ENCODE measurements around the gene ILDR2. TPM values are rescaled to one million over a fixed set of nuclear protein-coding genes. Genes with fewer than 3 reads are reported as not detected.

Gene ILDR2
- total RNA-seq, 1 donor from 2014 or later, result 3.6 TPM

DNA sequence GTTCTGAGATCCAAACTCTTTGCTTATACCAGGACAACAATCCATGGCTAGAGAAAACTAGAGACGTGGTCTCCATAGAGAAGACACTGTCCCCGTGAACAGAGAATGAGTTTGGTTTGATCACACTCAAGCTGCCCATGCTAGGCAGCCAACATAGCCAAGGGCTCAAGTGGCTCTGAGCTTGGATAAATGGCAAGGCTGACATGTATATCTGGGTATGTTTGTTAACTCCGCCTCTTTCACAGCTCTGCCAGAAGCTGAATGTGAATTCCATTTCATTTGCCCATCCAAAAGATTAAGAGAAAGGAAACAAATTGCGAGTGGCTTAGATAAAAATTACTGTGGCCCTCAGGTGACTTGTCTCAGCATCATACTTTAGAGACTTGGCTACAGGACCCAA, 38.0 kb downstream of the ILDR2 start:
- Histone ChIP-seq H3K4me1 (peaks cover 16% of the 10 kb centered on the region), H3K27me3 (ENCODE audit: low read depth) (peaks cover 12% of the 10 kb centered on the region), H3K36me3 (no peaks in the 10 kb centered on the region), H3K9me3 (replicated peaks) (no peaks in the 10 kb centered on the region), H3K4me3 (no peak overlapping the region), H3K27ac (replicated peaks) (peak overlapping the region; percentile 48)
- intact Hi-C loops (cut with micrococcal nuclease), result no loop called here
- DNase-seq, result no peak
- TF ChIP-seq, protein P1, sequence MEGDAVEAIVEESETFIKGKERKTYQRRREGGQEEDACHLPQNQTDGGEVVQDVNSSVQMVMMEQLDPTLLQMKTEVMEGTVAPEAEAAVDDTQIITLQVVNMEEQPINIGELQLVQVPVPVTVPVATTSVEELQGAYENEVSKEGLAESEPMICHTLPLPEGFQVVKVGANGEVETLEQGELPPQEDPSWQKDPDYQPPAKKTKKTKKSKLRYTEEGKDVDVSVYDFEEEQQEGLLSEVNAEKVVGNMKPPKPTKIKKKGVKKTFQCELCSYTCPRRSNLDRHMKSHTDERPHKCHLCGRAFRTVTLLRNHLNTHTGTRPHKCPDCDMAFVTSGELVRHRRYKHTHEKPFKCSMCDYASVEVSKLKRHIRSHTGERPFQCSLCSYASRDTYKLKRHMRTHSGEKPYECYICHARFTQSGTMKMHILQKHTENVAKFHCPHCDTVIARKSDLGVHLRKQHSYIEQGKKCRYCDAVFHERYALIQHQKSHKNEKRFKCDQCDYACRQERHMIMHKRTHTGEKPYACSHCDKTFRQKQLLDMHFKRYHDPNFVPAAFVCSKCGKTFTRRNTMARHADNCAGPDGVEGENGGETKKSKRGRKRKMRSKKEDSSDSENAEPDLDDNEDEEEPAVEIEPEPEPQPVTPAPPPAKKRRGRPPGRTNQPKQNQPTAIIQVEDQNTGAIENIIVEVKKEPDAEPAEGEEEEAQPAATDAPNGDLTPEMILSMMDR (IDR thresholded peaks at IDR 0.05; ENCODE audit: borderline replicate concordance), result no peak

DNA sequence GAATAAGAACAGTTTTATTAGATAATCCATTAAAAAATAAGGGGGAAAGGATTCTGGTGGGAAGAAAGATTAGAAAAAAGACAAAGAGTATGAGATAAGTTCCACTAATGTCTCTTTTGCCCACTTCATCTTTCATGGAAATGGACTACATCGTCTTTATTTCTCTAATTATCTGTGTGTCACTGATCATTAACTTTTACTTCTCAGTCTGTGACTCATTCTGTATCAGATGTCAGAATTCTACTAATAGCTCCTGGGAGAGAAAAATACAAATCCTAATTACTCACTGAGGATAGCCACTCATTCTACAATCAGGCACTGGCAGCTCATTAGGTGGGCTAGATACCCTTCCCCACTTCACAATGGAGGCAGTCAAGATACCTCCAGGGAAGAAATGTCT, 41.7 kb downstream of the ILDR2 start:
- H3K27me3 ChIP-seq (ENCODE audit: low read depth), result peaks cover 17% of the 10 kb centered on the region
- TF ChIP-seq, protein P1 (IDR thresholded peaks at IDR 0.05; ENCODE audit: borderline replicate concordance), result no peak
- intact Hi-C loops (cut with micrococcal nuclease), result no loop called here
- no peaks in the 10 kb centered on the region for H3K36me3 ChIP-seq
- peaks cover 16% of the 10 kb centered on the region for H3K4me1 ChIP-seq
- no peak overlapping the region for H3K27ac ChIP-seq (replicated peaks)
- no peak for DNase-seq
- H3K4me3 ChIP-seq, result no peak overlapping the region
- no peaks in the 10 kb centered on the region for H3K9me3 ChIP-seq (replicated peaks)

DNA sequence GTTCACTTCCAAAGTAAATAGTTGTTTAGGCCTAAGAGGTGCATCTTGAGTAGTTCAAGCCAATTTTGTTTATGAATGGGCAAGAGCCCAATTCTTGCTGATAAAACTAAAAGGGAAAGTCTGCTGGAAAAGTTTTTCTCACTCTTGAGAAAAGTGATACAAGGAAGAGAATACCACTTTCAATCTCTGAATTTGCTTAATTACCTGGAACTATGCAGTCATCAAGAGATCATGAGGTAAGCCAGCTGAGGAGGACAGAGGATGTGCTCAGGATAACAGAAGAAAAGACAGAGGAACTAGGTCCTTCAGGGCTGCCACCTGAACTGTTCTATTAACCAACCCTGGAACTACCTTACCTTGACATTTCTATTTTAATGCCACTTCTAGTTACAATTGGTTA, 42.2 kb downstream of the ILDR2 start:
- peaks cover 17% of the 10 kb centered on the region for H3K27me3 ChIP-seq (ENCODE audit: low read depth)
- H3K36me3 ChIP-seq, result no peaks in the 10 kb centered on the region
- no peak overlapping the region for H3K4me3 ChIP-seq
- no peak for DNase-seq
- intact Hi-C loops (cut with micrococcal nuclease), result no loop called here
- TF ChIP-seq, protein P1 (IDR thresholded peaks at IDR 0.05; ENCODE audit: borderline replicate concordance), result no peak
- no peak overlapping the region for H3K27ac ChIP-seq (replicated peaks)
- H3K4me1 ChIP-seq, result peaks cover 16% of the 10 kb centered on the region
- H3K9me3 ChIP-seq (replicated peaks), result no peaks in the 10 kb centered on the region

DNA sequence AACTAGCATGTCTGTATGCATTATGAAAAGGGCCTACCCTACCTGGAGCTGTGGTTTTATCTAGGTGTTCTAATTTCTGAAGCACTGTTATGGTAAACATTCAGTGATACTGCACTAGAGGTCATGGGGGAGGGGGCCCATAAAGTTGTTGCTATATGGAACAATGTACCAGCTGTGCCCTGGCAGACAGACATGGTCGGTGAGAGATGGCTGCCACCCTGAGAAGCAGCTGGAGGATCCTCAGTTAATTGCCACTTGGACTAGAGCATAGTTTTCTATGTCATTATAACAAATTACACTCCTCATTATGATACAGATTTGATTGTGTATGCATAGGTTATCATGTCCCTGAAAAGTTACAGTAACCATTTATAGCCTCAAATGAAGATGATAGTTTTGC, 45.4 kb downstream of the ILDR2 start:
- H3K4me1 ChIP-seq, result peaks cover 28% of the 10 kb centered on the region
- no peak overlapping the region for H3K4me3 ChIP-seq
- no peaks in the 10 kb centered on the region for H3K9me3 ChIP-seq (replicated peaks)
- H3K36me3 ChIP-seq, result no peaks in the 10 kb centered on the region
- H3K27me3 ChIP-seq (ENCODE audit: low read depth), result peaks cover 17% of the 10 kb centered on the region
- TF ChIP-seq, protein P1 (IDR thresholded peaks at IDR 0.05; ENCODE audit: borderline replicate concordance), result no peak
- DNase-seq, result no peak
- no peak overlapping the region for H3K27ac ChIP-seq (replicated peaks)
- intact Hi-C loops (cut with micrococcal nuclease), result no loop called here

DNA sequence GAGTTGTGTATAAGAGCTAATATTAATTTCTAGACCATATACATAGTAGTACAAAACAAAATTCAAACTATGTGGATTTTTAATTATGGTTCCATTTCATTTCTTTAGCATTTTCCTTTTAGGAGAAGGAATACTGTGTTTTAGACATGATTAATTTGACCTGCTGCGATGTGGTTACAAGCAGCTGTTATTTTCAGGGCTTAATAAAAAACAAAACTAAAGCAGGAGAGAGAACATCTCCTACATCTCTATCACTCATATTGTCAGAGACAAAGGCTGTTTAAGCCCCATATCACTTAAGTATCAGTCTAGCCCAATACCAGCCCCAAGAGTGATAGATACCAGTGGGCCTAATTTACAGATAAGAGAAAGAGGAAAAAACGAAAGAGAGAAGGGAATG, 47.6 kb downstream of the ILDR2 start:
- H3K4me3 ChIP-seq, result no peak overlapping the region

More for the DNA sequence above, 47.6 kb downstream of the ILDR2 start:
- intact Hi-C loops (cut with micrococcal nuclease), result no loop called here
- DNase-seq, result no peak
- no peaks in the 10 kb centered on the region for H3K36me3 ChIP-seq
- H3K4me1 ChIP-seq, result peaks cover 28% of the 10 kb centered on the region
- peaks cover 16% of the 10 kb centered on the region for H3K27me3 ChIP-seq (ENCODE audit: low read depth)
- no peak overlapping the region for H3K27ac ChIP-seq (replicated peaks)
- no peaks in the 10 kb centered on the region for H3K9me3 ChIP-seq (replicated peaks)
- TF ChIP-seq, protein P1 (IDR thresholded peaks at IDR 0.05; ENCODE audit: borderline replicate concordance), result no peak
